GM04504 (cell line): Measurements from ENCODE around the gene RSL1D1.
"Not testable (repeated sequence)": the region's sequence is repeated elsewhere in the genome, so short reads cannot be mapped to it uniquely, and the experiment has no call there.

Source experiments
- DNase-seq: peaks from one replicate; pipeline ENCODE4 v3.0.0-alpha.2; 2012; ENCODE audit warnings: low read depth

The RSL1D1 gene

DNA sequence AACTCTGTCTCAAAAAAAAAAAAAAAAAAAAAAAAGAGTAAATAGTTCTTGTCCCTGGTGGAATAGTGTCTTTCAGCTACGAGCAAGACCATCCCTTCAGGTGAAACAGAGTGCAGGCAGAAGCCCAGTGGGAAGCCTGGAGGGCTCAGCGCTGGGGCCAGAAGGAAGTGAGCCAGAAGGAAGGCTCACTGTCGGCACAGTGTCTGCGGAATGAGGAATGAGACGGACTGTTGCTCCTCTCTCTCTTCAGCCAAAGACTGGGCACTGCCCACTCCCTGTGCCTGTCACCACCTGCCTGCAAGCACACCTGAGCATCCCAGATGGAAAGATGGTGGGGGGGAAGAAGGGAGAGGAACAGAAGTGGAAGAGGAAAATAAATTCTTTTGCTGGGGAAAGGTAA is 7.5 kb downstream of the RSL1D1 start:
- no peak for DNase-seq

DNA sequence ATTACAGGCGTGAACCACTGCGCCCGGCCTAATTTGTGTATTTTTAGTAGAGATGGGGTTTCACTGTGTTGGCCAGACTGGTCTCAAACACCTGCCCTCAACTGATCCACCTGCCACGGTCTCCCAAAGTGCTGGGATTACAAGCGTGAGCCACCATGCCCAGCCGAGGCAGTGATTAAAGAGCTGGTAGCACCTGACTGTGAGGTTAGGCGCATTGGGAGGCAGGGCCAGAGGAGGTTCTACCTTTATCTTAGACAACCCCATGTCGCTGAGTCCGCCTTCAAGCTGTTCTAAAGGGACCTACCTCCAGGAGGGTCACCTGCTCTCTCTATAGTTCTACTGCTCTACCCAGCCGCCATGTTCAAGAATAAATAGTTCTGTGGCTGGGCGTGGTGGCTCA is 8.1 kb downstream of the RSL1D1 start:
- no peak for DNase-seq

- DNase-seq = no peak
These were observed 10.3 kb downstream of the RSL1D1 start for GRCh38 chr16:11841026-11841425.

DNA sequence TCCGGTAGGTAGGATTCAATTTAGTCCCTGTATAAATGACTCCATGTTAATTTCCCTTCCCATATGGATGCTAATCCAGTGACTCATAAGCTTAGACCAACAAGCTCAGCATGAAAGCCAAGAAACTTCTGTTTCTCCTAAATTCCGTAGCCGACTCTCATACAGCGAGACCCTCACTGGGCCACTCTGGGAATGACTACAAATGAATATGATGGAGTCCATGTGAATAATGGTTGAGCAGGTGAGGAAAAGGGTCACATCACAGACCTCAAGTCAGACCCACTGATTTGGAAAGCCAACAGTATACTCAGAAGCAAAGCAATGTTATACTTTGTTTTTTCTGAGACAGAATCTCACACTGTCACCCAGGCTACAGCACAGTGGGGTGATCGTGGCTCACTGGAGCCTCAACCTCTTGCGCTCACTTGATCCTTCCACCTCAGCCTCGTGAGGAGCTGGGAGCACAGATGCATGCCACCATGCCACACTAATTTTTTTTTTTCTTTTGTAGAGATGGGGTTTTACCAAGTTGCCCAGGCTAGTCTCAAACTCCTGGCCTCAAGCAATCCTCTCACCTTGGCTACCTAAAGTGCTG is 14.6 kb downstream of the RSL1D1 start:
- DNase-seq = peak; percentile 41

DNA sequence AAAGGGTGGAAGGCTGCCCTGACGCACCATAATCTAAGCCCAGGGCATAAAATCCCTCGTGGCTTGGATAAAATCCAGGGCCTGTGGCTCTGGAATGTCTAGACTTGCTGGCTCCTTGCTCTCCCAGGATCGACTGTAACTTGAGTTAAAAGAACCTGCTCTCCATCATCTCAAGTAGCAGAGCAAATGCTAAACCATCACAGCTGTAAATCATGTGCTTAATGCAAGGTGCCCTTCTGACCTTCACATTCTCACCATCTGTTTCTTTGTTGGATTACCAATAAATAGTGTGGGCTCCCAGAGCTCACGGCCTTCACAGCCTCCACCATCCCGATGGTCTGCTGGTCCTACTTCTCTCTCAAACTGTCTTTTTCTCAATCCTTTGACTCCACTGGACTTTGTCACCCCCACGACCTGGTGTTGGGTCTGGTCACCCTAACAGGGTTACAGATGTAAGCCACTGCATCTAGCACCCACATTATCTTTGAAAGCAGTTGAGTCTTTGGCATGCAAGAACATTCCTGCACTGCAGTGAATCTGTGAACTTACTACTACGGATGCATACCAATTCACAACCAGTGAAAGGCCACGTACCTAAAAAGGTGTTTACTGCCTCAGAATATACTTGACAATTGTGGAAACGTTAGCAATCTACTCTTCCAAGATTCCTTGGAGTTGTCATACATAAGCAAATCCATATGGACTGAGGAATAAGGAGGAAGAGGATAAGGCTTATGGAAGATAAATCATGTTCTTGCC is 15.3 kb downstream of the RSL1D1 start:
- peak; percentile 26 for DNase-seq

DNA sequence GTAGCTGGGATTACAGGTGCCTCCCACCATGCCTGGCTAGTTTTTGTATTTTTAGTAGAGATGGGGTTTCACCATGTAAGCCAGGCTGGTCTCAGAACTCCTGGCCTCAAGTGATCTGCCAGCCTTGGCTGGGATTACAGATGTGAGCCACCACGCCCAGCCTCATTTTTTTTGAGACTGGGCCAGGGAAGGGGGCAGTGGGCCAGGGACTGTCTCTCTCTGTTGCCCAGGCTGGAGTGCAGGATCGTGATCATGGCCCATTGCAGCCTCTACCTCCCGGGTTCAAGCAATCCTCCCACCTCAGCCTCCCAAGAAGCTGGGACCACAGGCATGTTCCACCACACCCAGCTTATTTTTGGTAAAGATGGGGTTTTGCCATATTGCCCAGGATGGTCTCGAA is 16.0 kb downstream of the RSL1D1 start:
- no peak for DNase-seq

DNA sequence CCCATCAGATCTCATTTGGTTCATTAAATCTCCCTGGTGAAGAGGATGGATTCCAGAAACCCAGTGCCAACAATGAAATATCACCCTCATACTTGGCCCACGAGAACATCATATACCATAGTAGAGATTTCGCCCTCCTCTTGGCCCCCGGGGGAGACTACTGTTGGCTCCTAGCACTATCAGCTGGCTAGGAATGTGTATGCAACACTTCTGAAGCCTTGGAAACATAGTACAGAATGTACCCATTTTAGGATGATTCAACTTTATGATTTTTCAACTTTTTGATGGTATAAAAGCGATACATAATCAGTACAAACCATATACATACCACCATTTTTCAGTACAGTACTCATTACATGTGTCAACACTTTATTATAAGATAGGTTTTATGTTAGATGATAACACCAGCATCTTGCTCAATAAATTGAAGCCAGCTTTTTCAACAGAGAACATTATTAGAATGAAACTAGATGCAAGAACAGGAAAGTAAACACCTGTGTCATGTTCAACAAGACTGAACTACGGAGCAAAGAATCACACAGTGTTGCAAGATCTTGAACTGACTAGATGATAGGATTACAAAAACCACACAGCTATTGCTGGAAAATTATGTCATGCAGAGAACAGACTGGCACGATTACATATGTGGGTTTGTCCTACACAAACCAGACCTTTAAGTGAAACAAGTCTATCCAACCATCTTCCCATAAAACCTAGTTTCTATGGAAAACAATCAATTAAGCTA is 17.2 kb downstream of the RSL1D1 start:
- DNase-seq = peak; percentile 17

- DNase-seq = no peak
These were observed 22.6 kb downstream of the RSL1D1 start for GRCh38 chr16:11828696-11829095.

DNA sequence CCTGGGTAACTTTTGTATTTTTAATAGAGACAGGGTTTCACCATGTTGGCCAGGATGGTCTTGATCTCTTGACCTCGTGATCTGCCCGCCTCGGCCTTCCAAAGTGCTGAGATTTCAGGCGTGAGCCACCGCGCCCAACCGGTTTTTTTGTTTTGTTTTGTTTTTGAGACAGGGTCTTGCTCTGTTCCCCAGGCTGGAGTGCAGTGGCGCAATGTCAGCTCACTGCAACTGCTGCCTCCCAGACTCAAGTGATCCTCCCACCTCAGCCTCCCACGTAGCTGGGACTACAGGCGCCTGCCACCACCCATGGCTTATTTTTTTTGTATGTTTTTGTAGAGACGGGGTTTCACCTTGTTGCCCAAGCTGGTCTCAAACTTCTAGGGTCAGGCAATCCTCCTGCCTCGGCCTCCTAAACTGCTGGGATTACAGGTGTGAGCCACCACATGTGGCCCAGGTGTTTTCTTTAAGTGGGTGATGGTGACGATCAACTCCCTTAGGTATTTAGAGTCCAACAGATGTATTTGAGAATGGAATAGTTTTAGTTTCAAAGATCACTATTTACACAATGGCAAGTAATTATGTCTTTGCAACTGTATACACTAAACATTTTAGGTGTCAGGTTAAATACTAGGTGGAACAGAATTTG is 25.7 kb downstream of the RSL1D1 start:
- DNase-seq = not testable (repeated sequence)

- DNase-seq = peak; percentile 16
These were observed 27.0 kb downstream of the RSL1D1 start for GRCh38 chr16:11824362-11824761.

- not testable (repeated sequence) for DNase-seq
These were observed 27.7 kb downstream of the RSL1D1 start for GRCh38 chr16:11823645-11824044.

DNA sequence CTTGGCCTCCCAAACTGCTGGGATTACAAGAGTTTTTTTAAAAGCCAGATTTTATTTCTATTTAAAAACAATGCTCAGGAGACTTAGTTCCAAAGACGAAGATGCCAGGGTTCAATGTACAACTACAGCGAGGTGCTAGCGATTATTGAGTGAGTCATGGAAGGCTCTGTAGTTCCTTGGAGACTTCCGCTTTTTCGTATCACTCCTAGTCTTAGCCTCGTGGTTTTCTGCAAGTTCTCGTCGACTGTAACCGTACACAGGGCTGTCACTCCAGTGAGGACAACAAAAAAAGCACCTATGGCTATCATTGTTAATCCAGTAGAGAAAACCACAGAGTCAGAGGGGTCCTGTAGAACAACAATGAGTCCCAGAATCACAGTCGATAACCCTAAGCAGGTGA is 31.5 kb downstream of the RSL1D1 start:
- DNase-seq = no peak

- DNase-seq = not testable (repeated sequence)
These were observed 32.4 kb downstream of the RSL1D1 start for GRCh38 chr16:11818970-11819369.

DNA sequence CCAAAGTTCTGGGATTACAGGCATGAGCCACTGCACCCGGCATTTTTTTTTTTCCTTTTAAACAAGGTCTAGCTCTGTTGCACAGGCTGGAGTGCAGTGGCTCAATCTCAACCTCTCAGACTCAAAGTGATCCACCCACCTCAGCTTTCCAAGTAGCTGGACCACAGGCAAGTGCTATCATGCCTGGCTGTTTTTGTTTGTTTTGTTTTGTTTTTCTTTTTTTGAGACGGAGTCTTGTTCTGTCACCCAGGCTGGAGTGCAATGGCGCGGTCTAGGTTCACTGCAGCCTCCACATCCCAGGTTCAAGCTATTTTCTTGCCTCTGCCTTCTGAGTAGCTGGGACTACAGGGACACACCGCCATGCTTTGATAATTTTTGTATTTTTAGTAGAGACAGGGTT is 35.2 kb downstream of the RSL1D1 start:
- no peak for DNase-seq

- DNase-seq = not testable (repeated sequence)
These were observed 36.5 kb downstream of the RSL1D1 start for GRCh38 chr16:11814800-11815199.

GRCh38 chr16:11806721-11807120 is 44.6 kb downstream of the RSL1D1 start:
- no peak for DNase-seq

DNA sequence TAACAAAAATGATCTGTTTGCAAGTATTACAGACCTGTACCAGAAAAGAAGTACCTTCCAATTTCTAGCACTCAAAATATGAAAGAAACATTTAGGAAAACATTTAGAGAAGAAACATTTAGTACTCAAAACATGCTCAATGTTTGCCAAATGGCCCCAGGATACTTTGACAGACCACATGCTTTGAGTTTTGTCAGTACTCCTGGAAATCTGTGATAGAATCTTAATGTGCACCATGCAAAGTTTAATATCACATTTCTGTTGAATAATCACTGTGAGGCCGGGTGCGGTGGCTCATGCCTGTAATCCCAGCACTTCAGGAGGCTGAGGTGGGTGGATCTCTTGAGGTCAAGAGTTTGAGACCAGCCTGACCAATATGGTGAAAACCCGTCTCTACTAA is 45.8 kb downstream of the RSL1D1 start:
- no peak for DNase-seq

- DNase-seq = no peak
These were observed 49.8 kb downstream of the RSL1D1 start for GRCh38 chr16:11801481-11802021.

- no peak for DNase-seq
These were observed 51.0 kb downstream of the RSL1D1 start for GRCh38 chr16:11800382-11800718.

DNA sequence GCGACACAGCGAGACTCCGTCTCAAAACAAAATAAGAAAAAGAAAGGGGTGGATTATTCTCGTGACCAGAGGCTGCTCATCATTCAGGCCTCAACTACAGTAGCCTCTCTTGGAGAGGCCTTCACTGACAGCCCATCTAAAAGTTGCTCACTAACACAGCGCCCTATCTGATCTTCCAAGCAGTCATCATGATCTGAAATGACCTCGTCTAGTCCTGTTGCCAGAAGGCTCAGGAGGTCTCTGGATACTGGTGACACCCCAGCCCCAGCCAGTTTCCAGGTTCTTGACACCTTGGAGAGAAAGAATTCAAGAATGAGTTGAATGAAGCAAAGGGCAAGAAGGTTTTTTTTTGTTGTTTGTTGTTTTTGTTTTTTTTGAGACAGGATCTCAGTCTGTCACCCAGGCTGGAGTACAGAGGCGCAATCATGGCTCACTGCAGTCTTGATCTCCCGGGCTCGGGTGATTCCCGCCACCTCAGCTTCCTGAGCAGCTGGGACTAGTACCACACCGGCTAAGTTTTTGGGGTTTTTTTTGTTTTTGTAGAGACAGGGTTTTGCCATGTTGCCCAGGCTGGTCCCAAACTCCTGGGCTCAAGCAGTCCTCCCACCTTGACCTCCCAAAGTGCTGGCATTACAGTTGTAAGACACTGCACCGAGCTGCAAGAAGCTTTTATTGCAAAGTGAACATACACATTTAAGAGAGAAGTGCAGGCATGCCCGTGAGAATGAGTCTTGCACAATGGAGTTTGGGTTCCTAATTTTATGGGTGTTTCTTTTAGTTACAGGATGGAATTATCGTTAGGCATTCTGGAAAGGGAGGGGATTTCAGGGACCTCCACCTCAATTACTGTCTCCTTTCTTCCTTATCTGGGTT is 51.6 kb downstream of the RSL1D1 start:
- DNase-seq = no peak

DNA sequence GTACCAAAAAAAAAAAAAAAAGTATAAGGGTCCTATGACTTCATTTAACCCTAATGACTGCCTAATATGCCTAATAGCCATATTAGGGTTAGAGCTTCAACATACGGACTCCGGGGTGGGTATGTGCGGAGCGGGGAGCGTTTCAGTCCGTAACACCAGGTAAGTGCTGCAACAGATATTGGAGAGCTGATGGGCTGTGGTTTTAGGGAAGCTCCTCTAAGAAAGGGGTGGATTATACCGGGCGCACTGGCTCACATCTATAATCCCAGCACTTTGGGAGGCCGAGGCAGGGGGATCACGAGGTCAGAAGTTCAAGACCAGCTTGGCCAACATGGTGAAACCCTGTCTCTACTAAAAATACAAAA is 52.3 kb downstream of the RSL1D1 start:
- DNase-seq = no peak

DNA sequence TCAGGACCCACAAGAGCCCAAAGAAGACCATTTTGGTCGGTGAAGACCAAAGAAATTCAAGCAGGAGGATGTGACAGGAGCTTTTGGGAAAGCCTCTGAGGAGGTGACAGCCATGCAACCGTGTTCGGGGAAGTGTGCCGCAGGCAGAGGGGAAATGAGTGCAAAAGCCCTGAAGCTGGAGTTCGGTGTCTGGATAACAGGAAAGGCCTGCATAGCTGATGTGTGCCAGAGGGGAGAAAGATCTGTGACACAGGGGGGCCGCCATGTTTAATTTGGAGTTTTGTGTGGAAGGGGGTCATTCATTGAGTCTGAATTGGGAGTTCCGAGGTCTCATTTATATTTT is 53.4 kb downstream of the RSL1D1 start:
- DNase-seq = no peak
